GM08714 (cell line): ENCODE measurements around the gene NR2E1.

Experiments used
- H3K4me3 ChIP-seq: fragments of 200-500 bp; sonication (Bioruptor generic); 2 replicates; pipeline ENCODE4 v1.5.1; 2014; ENCODE audit warnings: mild to moderate bottlenecking, low read length, inconsistent platforms
- ZNF274 ChIP-seq: IDR thresholded peaks from 2 replicates; pipeline ENCODE4 v1.6.1; 2012; ENCODE audit warnings: mild to moderate bottlenecking, low read depth, low read length

The NR2E1 gene

DNA sequence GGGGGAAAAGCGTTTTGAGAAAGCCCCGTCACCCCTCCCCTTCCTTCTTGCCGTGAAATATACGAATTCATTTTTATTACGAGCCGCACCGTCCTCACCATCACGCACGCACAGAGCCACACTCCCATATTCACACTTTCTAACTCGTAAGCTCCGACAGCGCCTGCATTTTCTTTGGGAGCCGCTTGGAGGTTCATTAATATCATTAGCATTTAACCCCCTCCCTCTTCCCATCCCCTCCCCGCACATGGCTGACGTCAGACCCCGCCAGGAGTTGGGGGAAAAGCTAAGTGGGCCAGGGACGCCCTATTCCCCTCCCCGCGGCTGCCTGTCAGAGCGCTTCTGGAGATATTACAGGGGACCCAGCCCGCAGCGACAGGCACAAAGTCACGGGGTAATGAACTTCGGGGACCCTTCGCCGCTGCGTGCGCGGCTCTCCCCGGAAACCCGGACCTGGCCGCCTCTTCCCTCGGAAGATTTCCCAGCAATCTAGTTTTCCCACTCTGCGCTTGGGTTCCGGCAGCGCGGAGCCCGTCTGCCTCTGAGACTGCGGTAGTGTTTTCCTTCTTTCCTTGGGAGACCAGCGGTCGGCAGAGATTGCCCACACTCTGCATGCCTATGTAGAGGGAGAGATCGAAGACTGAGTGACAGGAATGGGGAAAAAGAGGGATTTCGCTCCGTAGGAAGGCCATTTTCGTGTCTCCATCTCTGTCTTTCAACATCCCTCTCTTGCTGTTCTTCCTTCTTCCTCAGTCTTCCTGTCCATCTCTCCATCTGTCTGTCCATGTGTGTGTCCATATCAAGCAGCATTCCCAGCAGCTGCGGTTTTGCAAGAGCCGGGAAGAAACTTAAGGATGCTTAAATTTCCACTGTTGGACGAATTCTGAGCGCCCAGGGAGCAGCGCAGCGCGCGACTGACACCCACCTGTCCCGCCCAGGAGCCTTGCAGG, at the start of gene NR2E1:
Gene NR2E1, plus strand, starts transcription at position 309 of the 950 bp plus-strand sequence. CDS start 744 bp downstream, outside the sequence.
- H3K4me3 ChIP-seq, result no peak within 1 kb of the TSS
- no peak for TF ChIP-seq ZNF274

DNA sequence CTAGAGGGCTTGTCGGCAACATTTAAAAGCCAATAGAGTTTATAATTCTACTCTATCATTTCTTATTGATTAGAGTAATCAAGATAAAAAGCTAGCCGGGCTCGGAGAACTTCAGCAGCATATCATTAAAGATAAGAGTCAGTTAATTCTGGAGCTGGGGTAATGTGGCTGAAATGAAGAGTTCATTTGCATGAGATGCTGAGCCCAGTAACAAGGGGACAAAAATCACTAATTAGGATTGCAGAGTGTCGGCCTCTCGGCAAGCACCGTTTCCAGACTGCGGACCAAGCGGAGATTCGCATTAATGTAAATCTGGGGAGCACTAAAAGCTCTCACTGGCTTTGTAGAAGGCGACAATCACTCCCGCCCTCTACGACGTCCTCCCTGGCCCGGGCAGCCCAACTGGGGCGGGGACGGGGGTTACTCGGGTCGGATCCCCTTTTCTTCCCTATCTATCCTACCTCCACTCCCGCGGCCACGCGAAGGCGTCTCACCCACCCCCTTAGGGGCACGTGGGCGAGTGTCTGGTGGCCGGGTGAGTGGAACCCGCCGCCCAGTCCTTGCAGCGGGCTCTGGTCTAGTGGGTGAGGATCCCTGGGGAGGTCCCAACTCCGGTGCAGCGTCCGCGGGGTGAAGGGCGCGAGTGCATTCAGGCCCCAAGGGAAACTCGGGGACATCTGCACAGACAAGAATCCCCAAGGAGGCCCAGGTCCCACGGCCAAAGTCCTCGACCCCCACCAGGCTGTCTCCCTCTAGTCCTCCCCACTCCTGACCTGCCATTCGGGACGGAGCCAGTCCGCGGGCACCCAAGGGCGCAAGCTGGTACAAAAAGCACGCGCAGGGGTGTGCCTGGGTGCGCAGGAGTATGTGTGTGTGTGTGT, 49.0 kb upstream of the NR2E1 start:
- no peak for TF ChIP-seq ZNF274
- no peak overlapping the region for H3K4me3 ChIP-seq

DNA sequence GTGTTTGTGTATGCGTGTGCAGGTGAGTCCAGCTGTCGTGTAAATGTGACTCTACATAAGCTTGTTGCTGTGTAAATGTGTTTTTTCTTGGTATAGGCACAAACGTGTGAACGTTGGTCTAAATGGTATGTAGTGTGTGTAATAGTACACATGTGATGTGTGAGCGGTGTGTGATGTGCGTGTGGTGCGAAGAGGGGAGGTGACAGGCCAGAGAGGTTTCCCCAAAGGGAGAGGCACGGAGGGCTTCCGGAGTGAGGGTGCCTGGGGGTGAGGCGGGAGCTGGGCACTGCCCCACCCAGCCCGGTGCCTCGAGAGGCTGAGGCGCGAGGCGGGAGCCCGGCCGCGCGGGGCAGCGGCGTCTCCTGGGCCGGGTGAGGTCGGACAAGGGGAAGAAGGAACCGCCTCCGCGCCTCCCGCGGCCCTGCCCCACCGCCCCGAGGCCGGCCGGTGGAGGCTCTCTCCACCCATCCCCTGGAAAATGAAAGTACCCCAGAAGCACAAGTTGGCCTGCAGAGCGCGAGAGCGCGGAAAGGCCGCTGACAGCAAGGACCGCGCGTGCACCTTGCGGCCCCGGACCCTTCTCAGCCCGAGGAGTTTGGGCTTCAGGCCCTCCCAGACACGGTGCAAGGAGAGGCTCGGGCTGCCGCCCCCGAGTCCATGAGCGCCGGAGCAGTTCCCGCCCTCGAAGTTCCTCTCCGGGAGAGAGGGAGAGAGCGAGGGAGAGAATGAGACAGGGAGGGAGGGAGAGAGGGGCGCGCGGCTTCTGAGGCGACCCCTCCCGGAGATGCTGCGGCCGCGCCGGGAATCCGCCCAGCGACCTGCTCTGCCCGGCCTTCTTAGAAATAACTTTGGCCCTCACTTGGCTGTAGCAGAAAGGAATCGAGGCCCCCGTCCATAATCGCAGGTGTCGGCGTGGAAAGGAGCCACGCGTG, 48.1 kb upstream of the NR2E1 start:
- H3K4me3 ChIP-seq, result peak overlapping the region; percentile 72; the same call in 1 of the 2 replicates
- no peak for TF ChIP-seq ZNF274

DNA sequence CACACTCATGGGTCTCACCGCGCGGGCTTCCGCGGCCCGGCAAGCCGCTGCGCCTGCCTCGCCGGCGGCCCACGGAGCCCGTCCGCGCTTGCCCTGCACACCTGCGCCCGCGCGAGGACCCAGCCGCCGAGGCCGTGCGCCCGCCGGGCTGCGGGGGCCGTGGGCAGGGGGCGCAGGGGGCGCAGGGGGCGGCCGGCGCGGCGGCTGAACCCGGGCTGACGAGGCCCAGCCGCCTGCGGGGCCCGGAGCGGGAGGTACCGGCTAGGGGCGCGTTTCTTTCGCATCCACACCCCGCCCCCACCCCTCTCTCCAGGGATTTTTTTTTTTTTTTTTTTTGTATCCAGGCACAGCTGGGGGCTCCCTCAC, 47.5 kb upstream of the NR2E1 start:
- no peak for TF ChIP-seq ZNF274
- H3K4me3 ChIP-seq, result peak overlapping the region; percentile 72; the same call in 1 of the 2 replicates

DNA sequence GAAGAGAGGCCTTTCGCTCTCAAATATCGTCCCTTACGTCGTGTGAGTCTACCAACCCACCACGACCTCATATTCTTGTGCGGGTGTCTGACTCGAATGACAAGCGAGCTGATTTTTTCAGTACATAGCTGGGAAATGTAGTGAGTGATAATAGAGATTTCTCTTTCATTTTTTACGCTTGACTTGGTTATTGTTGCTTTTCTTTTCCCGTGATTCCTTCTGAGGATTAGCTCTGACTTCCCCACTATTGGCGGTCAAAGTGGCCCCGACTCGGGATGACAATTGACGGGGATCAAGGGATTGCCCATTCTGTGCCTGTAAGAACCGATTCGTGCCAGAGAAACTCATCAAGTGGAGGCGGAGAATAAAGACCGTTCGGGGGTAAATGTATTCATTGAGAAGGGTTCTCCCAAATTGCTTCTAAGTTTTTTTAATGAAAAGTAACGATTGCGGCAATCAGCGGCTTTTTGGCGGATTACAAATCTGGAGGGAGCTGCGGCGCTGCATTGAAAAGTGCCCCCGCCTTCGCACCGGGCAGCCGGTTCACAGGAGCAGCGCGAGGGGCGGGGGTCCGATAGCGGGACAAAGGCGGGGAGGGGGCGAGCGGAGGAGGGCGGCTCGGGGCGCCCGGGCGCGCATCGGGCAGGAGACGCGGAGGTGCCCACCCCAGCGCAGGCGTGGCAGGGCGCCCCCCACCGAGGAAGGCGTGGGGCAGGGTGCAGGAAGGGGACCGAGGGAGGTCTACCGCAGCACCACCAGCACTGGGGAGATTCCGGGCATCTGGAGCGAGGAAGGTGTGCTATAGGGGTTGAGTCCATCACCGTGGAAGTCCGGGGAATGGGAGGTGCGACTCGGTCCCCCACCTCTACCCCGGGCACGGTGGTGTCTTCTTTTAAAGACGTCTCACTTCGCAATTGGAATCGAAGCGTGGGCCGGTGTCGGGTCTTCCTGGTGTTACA, 46.7 kb upstream of the NR2E1 start:
- TF ChIP-seq ZNF274, result no peak
- peak overlapping the region; percentile 45; the same call in 1 of the 2 replicates for H3K4me3 ChIP-seq

DNA sequence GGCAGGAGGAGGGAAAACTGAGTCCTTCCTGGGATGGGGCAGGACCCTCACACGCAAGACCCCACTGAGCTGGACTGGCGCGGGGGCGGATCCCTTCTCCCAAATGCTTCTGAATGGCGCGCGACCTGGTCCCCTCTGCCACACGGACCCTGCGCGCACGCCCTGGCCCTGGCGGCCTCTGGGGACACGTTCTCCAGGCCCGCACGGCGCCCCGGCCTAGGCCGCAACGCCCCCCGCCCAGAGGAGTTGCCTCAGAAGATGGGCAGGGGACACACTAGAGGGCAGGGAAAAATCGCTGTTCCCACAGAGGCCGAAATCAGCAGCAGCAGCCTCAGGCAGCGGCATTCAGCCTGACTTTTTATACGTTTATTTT, 46.1 kb upstream of the NR2E1 start:
- no peak for TF ChIP-seq ZNF274
- no peak overlapping the region for H3K4me3 ChIP-seq

DNA sequence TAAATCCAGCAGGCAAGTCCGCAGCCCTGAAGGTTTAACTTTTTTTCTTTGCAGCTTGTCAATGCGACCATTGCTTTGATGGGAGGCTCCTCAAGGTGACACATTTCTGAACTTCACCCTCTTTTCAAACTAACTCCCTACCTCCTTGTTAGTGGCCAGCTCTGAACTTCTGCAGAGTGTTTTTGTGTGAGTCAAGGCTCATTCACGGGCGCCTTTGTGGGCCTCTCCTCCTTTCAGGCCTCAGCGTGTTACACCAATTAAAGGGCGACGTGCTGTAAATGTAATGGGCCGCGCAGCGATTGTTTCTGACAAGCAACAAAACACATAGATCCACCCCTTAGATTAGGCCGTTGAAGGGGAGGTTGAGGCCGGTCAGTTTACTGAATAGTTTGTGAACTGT, 45.5 kb upstream of the NR2E1 start:
- TF ChIP-seq ZNF274, result no peak
- no peak overlapping the region for H3K4me3 ChIP-seq

DNA sequence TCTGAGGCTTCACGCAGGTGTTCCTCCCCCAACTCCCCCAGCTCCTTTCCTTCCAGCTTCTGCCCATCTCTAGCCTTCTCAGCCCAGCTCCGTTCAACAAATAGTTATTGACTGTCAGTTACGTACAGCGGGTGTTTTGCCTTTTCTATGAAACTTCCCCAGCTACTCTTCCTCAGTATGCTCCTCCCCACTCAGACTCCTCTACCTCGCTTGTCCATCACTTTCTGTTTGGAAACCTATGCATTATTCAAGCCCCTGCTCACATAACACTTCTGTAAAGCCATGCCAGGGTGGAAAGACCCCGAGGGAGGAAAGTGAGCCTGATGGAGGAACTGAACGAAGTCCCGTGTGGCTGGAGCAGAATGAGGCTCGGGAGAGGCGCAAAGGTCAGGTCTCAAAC, 44.2 kb upstream of the NR2E1 start:
- no peak overlapping the region for H3K4me3 ChIP-seq
- TF ChIP-seq ZNF274, result no peak

DNA sequence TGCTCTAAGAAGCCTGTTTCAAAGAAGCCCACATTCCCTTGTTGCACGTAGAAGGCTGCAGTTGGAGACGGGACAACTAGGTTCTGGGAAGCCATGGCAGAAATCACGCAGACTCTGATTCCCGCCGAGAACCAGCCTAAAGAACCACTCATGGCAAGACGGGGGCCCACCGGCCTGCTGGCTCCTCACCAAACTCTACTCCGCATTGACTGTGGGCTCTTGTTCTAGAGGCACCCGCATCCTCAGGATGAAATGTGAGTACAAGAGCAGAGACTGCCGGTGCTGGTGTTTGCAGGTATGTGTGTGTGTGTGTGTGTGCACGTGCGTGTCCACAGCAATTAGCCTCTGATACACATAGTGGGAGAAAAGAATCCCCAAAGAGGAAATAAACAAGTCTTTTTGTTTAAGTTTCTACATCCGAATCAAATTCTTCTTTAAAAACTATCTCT, 42.3 kb upstream of the NR2E1 start:
- TF ChIP-seq ZNF274, result no peak

DNA sequence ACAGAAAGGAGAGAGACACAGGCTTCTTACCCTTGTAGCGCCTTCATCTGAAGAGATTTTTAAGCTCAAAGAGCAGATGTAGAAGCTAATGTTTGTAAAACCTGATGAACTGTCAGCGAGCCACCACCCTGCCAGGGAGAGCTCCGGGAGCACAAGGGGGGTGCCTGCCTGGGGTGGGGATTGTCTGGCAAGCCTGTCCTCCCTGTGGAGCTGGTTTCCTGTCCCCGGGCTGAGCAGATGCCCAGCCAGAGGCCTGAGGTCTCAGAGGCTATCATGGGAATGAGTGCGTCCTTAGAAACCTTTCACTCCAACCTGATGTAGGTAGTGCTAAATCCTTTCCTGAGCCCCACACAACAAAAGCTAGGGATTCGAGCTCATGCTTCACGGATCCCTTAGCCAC, 41.9 kb upstream of the NR2E1 start:
- no peak overlapping the region for H3K4me3 ChIP-seq
- no peak for TF ChIP-seq ZNF274

More for the DNA sequence above, 42.3 kb upstream of the NR2E1 start:
- H3K4me3 ChIP-seq, result no peak overlapping the region

DNA sequence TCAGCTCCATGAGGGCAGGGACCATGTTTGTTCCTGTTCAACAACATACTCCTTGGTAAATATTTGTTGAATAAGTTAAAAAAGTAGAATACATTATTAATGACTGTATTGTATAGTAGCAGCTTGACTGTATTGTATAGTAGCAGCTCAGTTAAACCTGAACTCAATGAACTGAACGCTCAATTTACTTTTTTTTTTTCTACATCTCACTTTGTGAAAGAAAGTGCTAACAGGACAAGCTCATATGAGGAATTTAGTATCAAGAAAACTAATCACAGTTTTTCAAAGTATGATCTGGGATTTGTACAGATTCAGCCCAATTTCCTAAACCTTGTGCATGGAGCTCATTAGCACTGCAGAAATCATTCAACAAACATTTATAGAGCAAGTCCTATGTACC, 38.8 kb upstream of the NR2E1 start:
- no peak for TF ChIP-seq ZNF274
- no peak overlapping the region for H3K4me3 ChIP-seq

DNA sequence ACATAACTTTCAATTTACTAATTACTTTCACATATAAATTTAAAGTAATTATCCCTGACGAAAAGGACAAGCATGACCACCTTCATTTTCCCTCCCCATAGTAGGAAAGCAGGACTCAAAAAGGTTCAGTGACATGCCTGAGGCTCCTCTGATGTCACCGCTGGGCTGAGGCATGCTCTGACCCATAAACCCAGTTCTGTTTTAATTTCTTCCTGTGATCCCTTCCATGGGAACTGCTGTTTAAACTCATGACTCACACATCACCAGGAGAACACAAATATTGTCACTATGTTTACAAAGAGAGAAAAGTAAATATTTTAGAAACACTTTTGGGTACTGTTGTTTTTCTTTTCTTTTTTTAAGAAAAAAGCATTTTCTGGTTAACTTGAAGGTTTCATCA, 38.0 kb upstream of the NR2E1 start:
- no peak overlapping the region for H3K4me3 ChIP-seq
- no peak for TF ChIP-seq ZNF274

DNA sequence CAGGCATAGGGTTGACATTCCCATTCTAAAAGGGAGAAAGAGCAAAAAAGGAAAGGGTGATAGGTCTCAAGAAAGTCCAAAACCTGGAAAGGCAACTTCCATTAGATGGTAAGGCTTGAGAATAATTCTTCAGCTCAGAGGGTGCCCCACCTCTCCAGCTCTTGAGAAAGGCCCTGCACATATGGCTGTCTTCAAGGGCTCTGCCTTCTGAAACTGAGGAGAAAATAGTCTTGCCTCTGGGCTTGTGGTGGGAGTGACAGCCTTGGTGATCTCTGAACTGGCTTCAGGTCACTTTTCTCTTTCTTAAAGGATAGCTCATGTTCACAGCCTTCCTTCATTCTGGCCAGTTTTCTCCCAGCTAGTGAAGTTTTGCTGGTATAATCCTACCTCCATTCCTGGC, 35.6 kb upstream of the NR2E1 start:
- H3K4me3 ChIP-seq, result no peak overlapping the region
- no peak for TF ChIP-seq ZNF274

DNA sequence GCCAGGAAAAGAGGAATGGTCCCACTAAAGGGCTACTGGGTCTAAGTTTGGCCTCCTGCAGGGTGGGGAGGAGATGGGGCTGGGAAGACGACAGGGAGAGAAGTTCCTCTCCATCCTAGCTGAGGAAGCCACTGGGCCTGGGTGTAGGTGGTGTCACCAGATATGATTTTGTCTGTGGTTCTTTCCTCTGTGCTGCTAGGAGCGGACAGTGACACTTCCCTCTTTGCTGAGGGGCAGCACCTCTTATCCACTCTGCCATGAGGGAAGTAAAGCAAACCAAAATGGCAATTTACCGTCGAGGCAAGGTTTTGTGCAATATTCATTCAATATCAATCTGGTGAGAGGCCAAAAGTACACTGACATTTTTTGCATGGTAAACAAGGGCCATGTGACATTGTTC, 33.0 kb upstream of the NR2E1 start:
- no peak for TF ChIP-seq ZNF274
- no peak overlapping the region for H3K4me3 ChIP-seq
